B cell (primary cell): ENCODE data around the gene GNG3. TPM values are rescaled to one million over a fixed set of nuclear protein-coding genes. Genes with fewer than 3 reads are reported as not detected.

Experiments used
- ATAC-seq: fragments of 200-7000 bp; cut with Tn5 transposase; one replicate; pipeline ENCODE4 v1.10.0; 2021; ENCODE audit warnings: low read depth, mild to moderate bottlenecking, moderate number of reproducible peaks, moderate library complexity
- CTCF ChIA-PET: fragments of 350-600 bp; sonication (Branson Sonifier 250); formaldehyde crosslinking; loops from one replicate; lab custom pipeline; 2021; ENCODE audit warnings: antibody characterized with exemption, inconsistent platforms; lab: Charles Lee
- POLR2A ChIA-PET: fragments of 350-600 bp; sonication (Branson Sonifier 250); formaldehyde crosslinking; loops from one replicate; lab custom pipeline; 2021; ENCODE audit warnings: antibody characterized with exemption; lab: Charles Lee
- DNase-seq: peaks from one replicate; pipeline ENCODE4 v3.0.0; 2013
- H2AFZ ChIP-seq: 2 replicates; pipeline ENCODE4 v1.6.1; 2012; ENCODE audit warnings: mild to moderate bottlenecking, low read depth, low read length; ENCODE audit not compliant: insufficient read depth, poor library complexity, severe bottlenecking
- H3K27ac ChIP-seq, 2 donors: 1 replicate in 1 of 2; 2 replicates in 1 of 2; pipeline ENCODE4 v1.5.1; 2012 to 2013; ENCODE audit warnings: low read length in 2 of 2, mild to moderate bottlenecking in 2 of 2, moderate library complexity in 1 of 2
- H3K27me3 ChIP-seq, 4 experiments: fragments of 200-600 bp in 1 of 4; sonication (generic) in 1 of 4; replicated peaks in 1 of 4; 1 replicate in 2 of 4; 2 replicates in 2 of 4; pipeline versions ENCODE4 v1.6.1 to v1.7.0; 2013 to 2016; ENCODE audit warnings: low read length in 3 of 4, mild to moderate bottlenecking in 2 of 4, mixed read lengths in 1 of 4, moderate library complexity in 1 of 4; ENCODE audit not compliant: insufficient read depth in 4 of 4, control insufficient read depth in 3 of 4; ENCODE audit errors: control extremely low read depth in 1 of 4
- H3K36me3 ChIP-seq, 2 experiments: replicated peaks in 1 of 2; 1 replicate in 1 of 2; 2 replicates in 1 of 2; pipeline versions ENCODE4 v1.6.1 to v1.7.1; 2013; ENCODE audit warnings: low read length in 1 of 2; ENCODE audit not compliant: insufficient read depth in 2 of 2, control insufficient read depth in 1 of 2; ENCODE audit errors: control extremely low read depth in 1 of 2, extremely low read depth in 1 of 2
- H3K4me1 ChIP-seq, 2 donors: fragments of 200-600 bp in 1 of 2; sonication (generic) in 1 of 2; 1 replicate in 1 of 2; 2 replicates in 1 of 2; pipeline versions ENCODE4 v1.5.1 to v1.6.1; 2013 to 2017; ENCODE audit warnings: low read length in 2 of 2; ENCODE audit not compliant: control insufficient read depth in 2 of 2, insufficient read depth in 2 of 2
- H3K4me2 ChIP-seq: replicated peaks from 2 replicates; pipeline ENCODE3; 2012; ENCODE audit warnings: mild to moderate bottlenecking, low read depth, low read length; ENCODE audit not compliant: poor library complexity, severe bottlenecking
- H3K4me3 ChIP-seq, 5 experiments: fragments of 200-600 bp in 1 of 5; sonication (generic) in 1 of 5; 1 replicate in 3 of 5; 2 replicates in 2 of 5; pipeline versions ENCODE4 v1.5.1 to v1.7.0; 2011 to 2016; ENCODE audit warnings: low read length in 4 of 5, mild to moderate bottlenecking in 4 of 5, low read depth in 2 of 5, control low read depth in 1 of 5, moderate library complexity in 1 of 5; ENCODE audit not compliant: insufficient read depth in 1 of 5; ENCODE audit errors: control extremely low read depth in 1 of 5, extremely low read depth in 1 of 5
- H3K79me2 ChIP-seq: fragments of 200-600 bp; sonication (generic); one replicate; pipeline ENCODE4 v1.6.0; 2016; ENCODE audit warnings: low read length; ENCODE audit not compliant: control insufficient read depth, insufficient read depth
- H3K9ac ChIP-seq: fragments of 200-600 bp; sonication (generic); 2 replicates; pipeline ENCODE4 v1.6.1; 2017; ENCODE audit warnings: mild to moderate bottlenecking, low read length, moderate library complexity
- H3K9me3 ChIP-seq, 3 donors: one replicate each; pipeline versions ENCODE4 v1.6.1 to v1.7.1; 2013; ENCODE audit warnings: low read length in 2 of 3; ENCODE audit not compliant: control insufficient read depth in 2 of 3, insufficient read depth in 1 of 3; ENCODE audit errors: control extremely low read depth in 1 of 3
- H4K20me1 ChIP-seq: 2 replicates; pipeline ENCODE4 v1.6.0; 2012; ENCODE audit warnings: mild to moderate bottlenecking, low read length; ENCODE audit not compliant: insufficient read depth, control insufficient read depth, poor library complexity, severe bottlenecking
- H3K27ac Mint-ChIP-seq: one replicate; pipeline ENCODE4 v1.8.0; 2021; ENCODE audit warnings: mixed read lengths
- H3K27me3 Mint-ChIP-seq: one replicate; pipeline ENCODE4 v1.8.0; 2021; ENCODE audit warnings: mixed read lengths
- H3K4me1 Mint-ChIP-seq: one replicate; pipeline ENCODE4 v1.8.0; 2021; ENCODE audit warnings: mixed read lengths
- H3K4me3 Mint-ChIP-seq: one replicate; pipeline ENCODE4 v1.8.0; 2021; ENCODE audit warnings: mixed read lengths
- H3K9me3 Mint-ChIP-seq: one replicate; pipeline ENCODE4 v1.8.0; 2022; ENCODE audit warnings: mixed read lengths; ENCODE audit not compliant: insufficient read depth
- EZH2 ChIP-seq: IDR thresholded peaks from 2 replicates; pipeline ENCODE4 v1.6.1; 2012; ENCODE audit warnings: borderline replicate concordance, low read depth, mild to moderate bottlenecking, moderate library complexity, low read length; ENCODE audit not compliant: insufficient read depth, poor library complexity, severe bottlenecking
- WGBS: methylation state at CpG from one replicate; pipeline ENCODE4 v1.1.5; 2013; ENCODE audit warnings: missing lambda C conversion rate; ENCODE audit not compliant: insufficient coverage; 5-methylcytosine and 5-hydroxymethylcytosine counted together
- intact Hi-C: fragments of 100-400 bp; cut with micrococcal nuclease; formaldehyde crosslinking; loops from one replicate; pipeline ENCODE4 v1.10.0; 2022
- polyA plus RNA-seq: library from polyadenylated mRNA; depleted of rRNA; stranded (reverse); fragments of >200 nt; gene quantifications from 2 replicates; pipeline ENCODE4 v1.2.3, GENCODE V29; 2012
- total RNA-seq, 2 donors: library from RNA; stranded (reverse); fragments of 120-200 nt in 1 of 2; gene quantifications; 1 replicate in 1 of 2; 2 replicates in 1 of 2; pipeline versions ENCODE4 v1.2.3 to v1.2.4, GENCODE V29; 2013 to 2022
- TF ChIP-seq, protein P1 (sequence below): fragments of 200-600 bp; IDR thresholded peaks from one replicate; pipeline ENCODE4 v1.8.0; 2022; ENCODE audit warnings: antibody characterized with exemption, mild to moderate bottlenecking

GNG3 gene
- total and polyA plus RNA-seq, 2 donors (not counting 1 experiment from before 2014, with no cell fraction given), result 2.1 to 5.5 TPM

DNA sequence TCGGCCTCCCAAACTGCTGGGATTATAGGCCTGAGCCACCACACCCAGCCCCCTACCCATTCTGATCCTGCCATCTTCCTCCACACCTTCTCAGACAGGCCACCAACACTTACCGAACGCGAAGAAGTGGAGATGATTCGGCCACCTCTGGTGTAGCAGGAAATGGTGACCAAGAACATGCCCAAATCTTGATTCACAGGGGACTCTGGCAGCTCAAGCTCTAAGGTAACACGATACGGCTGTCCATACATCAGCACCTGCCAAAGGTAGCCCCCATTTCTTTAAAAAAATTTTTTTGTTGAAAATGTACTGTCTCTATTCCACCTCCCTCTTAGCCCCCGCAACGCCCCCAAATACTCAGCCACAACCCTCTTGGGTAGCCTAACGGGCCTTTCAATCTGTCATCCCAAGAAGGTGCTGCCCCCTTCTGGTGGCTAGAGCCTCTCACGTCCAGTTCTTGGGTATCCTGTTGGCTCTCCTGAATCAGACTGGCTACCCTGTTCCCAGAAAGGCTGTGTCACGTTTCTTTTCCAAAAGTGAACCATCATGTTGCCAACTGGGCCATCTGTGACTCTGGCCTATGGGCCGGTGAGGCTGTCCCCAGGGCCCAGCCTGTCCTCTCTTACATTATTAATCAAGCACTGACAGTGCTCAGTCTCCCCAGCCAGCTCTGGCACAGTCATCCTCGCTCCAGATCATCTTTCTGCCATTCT, 12.9 kb upstream of the GNG3 start:
- no peaks in the 10 kb centered on the region for H3K79me2 ChIP-seq
- H3K27me3 ChIP-seq, result no peaks in the 10 kb centered on the region
- ChIA-PET CTCF (interaction anchor here (0.5 to 5.3 kb wide), 27 partner anchors 9 to 315 kb away, joined by 3 to 41 read pairs (median 3); partner anchors contain the start of genes B3GAT3, BSCL2, C11orf98 and CSKMT), POLR2A (interaction anchor here (0.7 to 1.4 kb wide), 4 partner anchors 11 to 111 kb away, joined by 3 to 5 read pairs (median 4); partner anchors contain the start of gene HNRNPUL2)
- H3K27ac ChIP-seq, result no peak overlapping the region
- H3K9me3 ChIP-seq, result no peaks in the 10 kb centered on the region
- peaks cover 0 to 18% of the 10 kb centered on the region in 2 experiments for H3K36me3 ChIP-seq
- peak; percentile 85 for DNase-seq
- H3K4me1 ChIP-seq, result peaks cover 0 to 6% of the 10 kb centered on the region in 2 donors
- H3K4me3 ChIP-seq, result no peak overlapping the region
- Mint-ChIP-seq H3K4me3 (no peak overlapping the region), H3K9me3 (no peaks in the 10 kb centered on the region), H3K4me1 (peaks cover 5% of the 10 kb centered on the region), H3K27ac (no peak overlapping the region), H3K27me3 (no peaks in the 10 kb centered on the region)
- H4K20me1 ChIP-seq, result no peaks in the 10 kb centered on the region
- 48% methylated on average over 11 of the region's 14 CpGs for WGBS
- no peak overlapping the region for H3K4me2 ChIP-seq
- intact Hi-C loops, result loop anchor here (1.0 kb wide), 5 partner anchors 15 to 314 kb away; partner anchors contain the start of gene UBXN1
- ATAC-seq, result peak; percentile 71
- TF ChIP-seq EZH2, result no peak
- TF ChIP-seq, protein P1, sequence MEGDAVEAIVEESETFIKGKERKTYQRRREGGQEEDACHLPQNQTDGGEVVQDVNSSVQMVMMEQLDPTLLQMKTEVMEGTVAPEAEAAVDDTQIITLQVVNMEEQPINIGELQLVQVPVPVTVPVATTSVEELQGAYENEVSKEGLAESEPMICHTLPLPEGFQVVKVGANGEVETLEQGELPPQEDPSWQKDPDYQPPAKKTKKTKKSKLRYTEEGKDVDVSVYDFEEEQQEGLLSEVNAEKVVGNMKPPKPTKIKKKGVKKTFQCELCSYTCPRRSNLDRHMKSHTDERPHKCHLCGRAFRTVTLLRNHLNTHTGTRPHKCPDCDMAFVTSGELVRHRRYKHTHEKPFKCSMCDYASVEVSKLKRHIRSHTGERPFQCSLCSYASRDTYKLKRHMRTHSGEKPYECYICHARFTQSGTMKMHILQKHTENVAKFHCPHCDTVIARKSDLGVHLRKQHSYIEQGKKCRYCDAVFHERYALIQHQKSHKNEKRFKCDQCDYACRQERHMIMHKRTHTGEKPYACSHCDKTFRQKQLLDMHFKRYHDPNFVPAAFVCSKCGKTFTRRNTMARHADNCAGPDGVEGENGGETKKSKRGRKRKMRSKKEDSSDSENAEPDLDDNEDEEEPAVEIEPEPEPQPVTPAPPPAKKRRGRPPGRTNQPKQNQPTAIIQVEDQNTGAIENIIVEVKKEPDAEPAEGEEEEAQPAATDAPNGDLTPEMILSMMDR, result peak; percentile 87
- no peak overlapping the region for H3K9ac ChIP-seq
- H2AFZ ChIP-seq, result no peak overlapping the region

DNA sequence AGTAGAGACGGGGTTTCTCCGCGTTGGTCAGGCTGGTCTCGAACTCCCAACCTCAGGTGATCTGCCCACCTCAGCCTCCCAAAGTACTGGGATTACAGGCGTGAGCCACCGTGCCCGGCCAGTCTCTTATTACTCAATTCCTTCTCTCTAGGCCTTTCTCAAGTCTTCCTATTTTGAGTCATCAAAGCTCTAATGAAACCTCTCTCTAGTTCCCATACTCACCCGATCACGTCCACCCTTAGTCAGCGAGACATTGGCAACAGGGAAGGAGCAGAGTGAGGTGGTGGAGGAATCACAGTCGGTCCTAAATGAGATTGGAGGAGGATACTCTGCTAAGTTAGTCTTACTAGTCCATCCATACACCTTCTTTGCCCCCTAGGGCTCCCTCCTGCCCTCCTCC, 5.2 kb upstream of the GNG3 start:
- POLR2A ChIA-PET, result interaction anchor here (0.7 kb wide), 1 partner anchor 165 kb away, joined by 4 read pairs; no protein-coding TSS in a partner anchor
- Histone ChIP-seq H3K36me3 (no peaks in the 10 kb centered on the region), H3K4me3 (no peak overlapping the region), H3K4me2 (no peak overlapping the region), H3K79me2 (no peaks in the 10 kb centered on the region), H3K4me1 (peaks cover 15 to 18% of the 10 kb centered on the region in 2 donors), H3K27me3 (no peaks in the 10 kb centered on the region), H3K9me3 (no peaks in the 10 kb centered on the region), H3K27ac (no peak overlapping the region), H4K20me1 (no peaks in the 10 kb centered on the region), H2AFZ (no peak overlapping the region), H3K9ac (no peak overlapping the region)
- Mint-ChIP-seq H3K9me3 (no peaks in the 10 kb centered on the region), H3K27me3 (no peaks in the 10 kb centered on the region), H3K4me3 (no peak overlapping the region), H3K4me1 (peaks cover 20% of the 10 kb centered on the region), H3K27ac (no peak overlapping the region)
- DNase-seq, result no peak
- WGBS, result 71% methylated on average over 6 of the region's 11 CpGs
- TF ChIP-seq EZH2, result no peak
- TF ChIP-seq, protein P1, result no peak
- intact Hi-C loops, result no loop called here
- no peak for ATAC-seq
- CTCF ChIA-PET, result no interaction called here
